ENCODE measurements around the gene LIN7B. TPM values are rescaled to one million over a fixed set of nuclear protein-coding genes. Genes with fewer than 3 reads are reported as not detected.

The LIN7B gene
- total and polyA plus RNA-seq, 2 of the 8 experiments (the other 6 are each of a cell fraction or from before 2014, with no cell fraction given), result 4.1 to 4.2 TPM

DNA sequence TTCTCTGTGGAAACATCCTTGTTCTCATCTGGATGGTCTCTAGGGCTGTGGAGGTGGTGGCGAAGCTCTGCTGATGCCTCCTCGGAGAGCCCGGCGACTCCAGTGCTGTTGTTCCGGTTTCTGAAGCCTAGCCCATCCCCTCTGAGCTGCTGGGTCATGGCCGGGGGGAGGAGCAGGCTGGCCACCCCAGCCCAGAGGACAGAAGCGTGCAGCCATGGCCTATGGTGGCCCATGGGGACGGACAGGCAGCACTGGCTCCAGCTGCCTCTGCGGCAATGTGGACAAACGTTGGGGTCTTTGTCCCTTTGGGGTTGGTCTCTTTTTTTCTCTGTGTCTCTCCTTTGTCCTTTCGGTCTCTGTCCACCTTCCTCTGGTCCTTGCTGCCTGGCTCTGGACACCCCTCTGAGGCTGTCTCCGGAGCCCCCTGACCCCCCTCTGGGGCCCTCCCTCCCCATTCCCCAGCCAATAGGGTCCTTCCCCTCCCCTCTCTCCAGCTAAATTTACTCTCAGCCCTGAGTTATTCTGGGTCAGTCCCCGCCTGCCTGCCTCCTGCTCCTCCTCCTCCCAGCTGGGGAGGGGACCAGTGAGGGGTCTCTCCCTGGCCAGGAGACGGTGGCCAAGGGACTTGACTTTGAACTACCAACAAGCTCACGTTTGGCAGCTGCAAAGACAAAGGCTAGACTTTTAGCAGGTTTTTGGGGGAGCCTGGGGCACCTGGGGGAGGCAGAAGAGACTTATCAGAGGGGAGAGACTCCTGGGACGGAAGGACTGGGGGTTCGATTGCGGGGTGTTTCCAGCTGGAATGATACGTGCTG, 41.0 kb downstream of the LIN7B start, which contains the start of gene HRC (continued):
- TF ChIP-seq HDAC2 (IDR thresholded peaks at IDR 0.05; ENCODE audit: borderline replicate concordance in 1 of 2, low read depth in 2 of 2, low read length in 2 of 2) (no peak), BCL11A (IDR thresholded peaks at IDR 0.05; ENCODE audit: low read depth in 2 of 2, low read length in 2 of 2) (no peak), BRCA1 (IDR thresholded peaks at IDR 0.05; ENCODE audit: low read depth, low read length) (no peak), CBX5 (IDR thresholded peaks at IDR 0.05; ENCODE audit: low read depth, low read length) (no peak), SIRT6 (IDR thresholded peaks at IDR 0.05; ENCODE audit: low read length) (no peak), CBX8 (IDR thresholded peaks at IDR 0.05; ENCODE audit: borderline replicate concordance, low read depth, low read length) (no peak), NANOG (IDR thresholded peaks at IDR 0.05; ENCODE audit: insufficient read depth, low read depth, low read length, poor library complexity, severe bottlenecking) (no peak)
- TF ChIP-seq, protein P1, sequence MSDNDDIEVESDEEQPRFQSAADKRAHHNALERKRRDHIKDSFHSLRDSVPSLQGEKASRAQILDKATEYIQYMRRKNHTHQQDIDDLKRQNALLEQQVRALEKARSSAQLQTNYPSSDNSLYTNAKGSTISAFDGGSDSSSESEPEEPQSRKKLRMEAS (IDR thresholded peaks at IDR 0.05), result no peak
